ENCODE results near the gene DPH1.
A peak's percentile ranks its signal among the peaks of the same experiment; 100 is the strongest.
"Not testable (repeated sequence)": the region's sequence is repeated elsewhere in the genome, so short reads cannot be mapped to it uniquely, and the experiment has no call there.

The DPH1 gene

DNA sequence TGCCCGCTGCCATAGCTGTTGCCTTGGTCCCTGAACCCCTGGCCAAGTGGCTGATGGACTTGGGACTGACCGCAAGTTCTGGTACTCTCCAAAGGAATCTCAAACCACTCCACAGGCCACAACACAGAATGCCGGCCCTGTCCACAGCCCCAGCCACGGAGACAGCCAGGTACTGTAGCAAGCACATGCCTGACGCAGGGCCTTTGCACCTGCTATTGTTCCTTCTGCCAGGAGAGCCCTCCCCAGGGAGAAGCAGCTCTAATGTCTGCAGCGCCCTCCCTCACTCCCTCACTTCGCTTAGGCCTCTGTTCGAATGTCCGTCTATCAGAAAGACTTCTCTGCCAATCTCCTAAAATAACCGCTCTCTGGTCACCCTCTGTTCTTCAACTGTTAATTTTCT lies 20.2 kb upstream of the DPH1 start:
- no peak for DNase-seq

DNA sequence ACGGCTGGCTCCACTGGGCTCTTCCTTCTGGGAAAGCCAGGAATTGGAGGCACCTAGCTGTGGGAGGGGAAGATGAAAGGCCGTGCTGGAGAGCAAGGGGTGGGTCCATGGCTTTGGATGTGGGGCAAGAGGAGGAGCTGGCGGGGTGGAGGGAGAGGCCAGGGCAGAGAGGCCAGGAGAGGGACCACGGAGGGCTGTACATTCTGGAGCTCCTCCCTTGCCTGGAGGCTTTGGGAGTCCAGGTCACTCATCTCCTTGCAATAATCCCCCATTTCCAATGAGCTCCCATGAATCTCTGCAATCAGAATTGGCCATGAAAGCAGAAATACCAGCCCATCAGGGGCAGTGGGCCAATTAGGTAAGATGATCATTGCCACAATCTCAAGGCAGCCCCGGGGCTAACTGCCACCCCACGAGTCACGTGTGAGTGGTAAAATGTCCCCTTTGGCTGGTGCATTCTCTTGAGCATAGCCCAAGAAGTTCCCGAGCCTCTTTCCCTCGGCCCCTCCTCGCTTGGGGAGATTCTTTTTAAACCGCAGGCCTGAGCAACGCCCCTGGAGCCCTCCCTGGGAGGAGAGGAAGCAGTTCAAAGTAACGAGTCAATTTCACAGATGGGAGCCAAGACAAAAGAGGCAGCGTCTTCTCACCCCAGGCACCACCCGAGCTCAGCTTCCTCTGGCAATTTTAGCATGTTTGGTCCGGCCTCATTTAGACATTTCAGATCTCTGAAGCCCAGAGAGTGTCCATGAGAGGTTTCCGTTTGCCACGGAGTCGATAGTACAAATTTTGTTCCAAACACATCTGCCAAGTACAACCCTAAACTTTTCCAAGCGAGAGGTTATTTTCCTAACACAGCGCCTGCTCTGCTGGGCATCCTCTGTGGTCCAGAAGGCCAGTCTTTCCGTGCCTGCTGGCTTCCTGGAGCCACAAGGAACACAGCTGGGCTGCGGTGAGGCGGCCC lies 18.3 kb upstream of the DPH1 start:
- DNase-seq: no peak

DNA sequence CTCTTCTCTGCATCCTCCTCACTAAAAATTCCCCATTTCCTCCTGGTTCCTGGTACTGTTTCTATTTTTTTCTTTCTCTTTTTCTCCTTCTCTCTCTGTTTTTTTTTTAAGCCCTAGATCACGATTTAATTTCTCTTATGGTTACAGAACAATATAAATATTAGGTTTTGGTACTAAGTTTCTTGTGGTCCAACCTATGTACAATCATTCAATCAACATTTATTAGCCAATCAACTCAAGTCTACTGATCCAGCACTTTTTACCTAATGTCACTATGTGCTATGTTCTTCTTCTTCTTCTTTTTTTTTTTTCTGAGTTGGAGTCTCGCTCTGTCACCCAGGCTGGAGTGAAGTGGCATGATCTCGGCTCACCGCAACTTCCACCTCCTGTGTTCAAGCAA lies 17.5 kb upstream of the DPH1 start:
- DNase-seq: no peak

DNA sequence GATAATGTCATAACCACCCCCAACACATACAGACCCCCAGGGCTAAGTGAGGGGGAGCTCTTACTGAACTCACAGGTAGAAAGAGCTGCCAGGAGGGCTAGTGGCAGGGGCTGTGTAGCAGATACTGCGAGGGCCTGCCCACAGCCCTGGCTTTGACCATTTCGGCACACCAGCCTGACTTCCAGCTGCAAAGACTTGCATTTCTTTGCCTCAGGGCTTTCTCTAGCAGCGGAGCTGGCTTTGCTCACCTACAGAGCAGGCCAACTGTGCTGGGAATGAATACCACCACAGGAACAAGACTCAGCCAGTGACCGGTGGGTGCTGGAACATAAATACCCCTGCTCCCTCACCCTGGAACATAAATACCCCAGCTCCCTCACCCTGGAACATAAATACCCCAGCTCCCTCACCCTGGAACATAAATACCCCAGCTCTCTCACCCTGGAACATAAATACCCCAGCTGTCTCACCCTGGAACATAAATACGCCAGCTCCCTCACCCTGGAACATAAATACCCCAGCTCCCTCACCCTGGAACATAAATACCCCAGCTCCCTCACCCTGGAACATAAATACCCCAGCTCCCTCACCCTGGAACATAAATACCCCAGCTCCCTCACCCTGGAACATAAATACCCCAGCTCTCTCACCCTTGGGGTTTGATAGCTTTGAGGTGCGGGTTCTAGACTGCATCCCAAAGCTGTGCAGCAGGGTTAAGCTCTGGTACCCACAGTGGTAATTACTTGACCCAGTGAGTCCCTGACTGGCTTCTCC lies 16.5 kb upstream of the DPH1 start:
- DNase-seq: not testable (repeated sequence)

DNA sequence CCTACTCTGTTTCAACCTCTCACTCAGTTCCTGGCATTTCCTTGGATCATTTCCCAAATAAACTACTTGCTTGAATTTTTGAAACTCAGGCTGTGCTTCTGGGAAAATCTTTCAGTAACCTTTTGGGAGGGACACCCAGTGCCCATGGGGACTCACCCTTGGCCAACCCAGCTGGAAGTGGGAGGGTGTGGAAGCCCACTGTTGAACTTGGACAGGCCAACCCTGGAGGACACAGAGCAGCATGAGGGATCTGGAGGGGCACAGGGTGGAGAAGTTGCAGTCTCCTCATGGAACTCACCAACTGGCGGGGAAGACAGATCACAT lies 16.0 kb upstream of the DPH1 start:
- DNase-seq: no peak

DNA sequence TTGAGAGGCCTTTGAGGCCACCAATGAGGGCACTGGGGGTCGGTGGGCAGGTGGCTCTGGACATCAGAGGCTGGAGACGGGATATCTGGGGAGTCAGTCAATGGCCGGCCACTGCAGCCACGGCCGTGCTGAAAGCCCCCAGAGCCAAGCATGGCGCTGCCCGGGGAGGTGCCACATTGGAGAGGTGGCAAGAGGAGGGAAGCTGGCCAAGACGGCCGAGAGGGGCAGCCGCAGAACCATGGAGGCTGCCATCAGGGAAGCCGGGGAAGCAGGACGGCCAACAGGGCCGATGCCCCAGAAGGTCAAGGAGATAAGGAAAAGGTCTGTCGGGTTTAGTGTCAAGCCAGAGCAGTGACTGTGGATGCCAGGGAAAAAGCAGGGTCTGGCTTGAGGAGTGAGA lies 14.6 kb upstream of the DPH1 start:
- no peak for DNase-seq

DNA sequence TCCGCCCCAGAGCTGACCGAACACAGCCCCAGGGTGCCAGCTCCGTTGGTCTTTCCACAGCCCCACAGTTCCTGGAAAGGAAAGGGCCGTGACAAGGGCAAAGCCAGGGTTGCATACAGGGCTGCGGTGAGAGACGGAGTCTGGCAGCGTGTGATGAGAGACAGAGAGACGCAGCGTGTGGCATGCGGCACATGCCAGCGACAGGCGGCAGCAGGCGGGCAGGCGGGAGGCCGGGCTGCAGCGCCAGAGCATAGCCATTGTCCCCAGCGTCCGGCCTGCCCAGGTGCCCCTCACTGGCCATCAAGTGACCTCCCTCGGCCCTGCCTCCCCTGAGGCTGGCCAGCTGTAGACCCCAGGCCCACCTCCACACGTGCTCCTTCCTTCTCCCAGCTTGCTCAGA lies 13.5 kb upstream of the DPH1 start:
- no peak for DNase-seq

DNA sequence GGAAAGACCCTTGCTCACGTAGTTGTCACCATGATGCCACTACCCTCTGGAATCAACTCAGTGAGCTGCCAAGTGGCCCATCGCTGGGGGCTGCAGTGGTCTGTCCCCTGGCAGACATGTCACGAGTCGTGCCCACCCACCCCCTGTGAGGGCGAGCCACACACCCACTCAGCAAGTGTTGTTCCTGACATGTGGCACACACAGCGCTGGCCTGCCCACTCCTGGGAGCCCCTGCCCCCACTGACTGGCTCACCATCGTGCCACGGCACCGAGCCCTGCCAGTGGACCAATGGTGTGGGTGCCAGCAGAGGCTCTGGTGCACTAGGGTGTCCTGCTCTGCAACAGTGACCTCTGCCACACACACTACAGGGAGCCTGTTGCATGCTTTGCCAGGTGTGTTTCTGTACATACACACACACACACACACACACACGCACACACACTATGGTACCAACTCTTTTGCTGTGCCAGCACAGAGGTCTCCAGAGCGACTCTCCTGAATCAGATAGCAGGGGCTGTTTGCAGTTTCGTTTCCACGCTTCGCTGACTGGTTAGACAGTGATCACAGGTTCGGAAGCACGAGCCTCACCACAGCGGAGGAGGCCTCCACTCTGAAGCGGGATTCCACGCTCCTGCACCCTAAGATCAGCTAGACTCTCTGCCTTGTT lies 12.5 kb upstream of the DPH1 start:
- no peak for DNase-seq

DNA sequence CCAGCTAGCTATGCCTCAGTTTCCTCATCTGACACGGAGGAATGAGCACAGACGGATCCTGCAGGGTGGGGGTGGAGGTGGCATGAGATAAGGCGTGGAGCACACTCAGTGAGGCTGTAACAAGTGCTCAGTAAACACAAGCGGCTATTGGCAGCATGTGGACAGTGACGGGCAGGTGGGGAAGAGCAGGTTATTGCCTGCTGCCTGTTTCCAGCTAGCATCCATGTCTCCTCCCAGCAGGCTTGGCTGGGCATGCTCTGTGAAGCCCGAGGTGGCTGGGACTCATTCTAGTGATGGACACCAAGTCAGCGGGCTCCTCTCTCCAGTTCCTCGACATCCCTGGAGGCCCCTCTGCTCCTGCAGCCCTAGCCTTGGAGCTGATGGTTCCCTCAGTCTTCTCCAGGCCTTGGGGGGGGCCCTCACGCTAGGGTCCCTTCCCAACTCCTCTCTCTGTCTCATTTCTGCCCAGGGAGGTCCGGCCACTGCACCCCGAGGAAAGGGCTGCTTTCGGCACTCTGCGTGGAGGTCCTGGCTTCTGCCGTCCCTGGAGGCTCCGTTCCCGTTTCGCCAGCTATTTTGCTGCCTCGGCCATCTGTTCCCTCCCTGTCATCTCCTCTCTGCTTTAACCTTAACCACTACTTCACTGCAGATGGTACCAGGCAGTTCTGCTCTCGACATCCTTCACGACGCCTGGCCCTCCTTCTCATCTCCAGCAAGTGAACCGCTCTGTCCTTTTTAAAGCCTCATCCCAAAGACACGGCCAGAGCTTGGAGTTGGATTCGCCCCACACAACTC lies 11.0 kb upstream of the DPH1 start:
- DNase-seq: no peak

DNA sequence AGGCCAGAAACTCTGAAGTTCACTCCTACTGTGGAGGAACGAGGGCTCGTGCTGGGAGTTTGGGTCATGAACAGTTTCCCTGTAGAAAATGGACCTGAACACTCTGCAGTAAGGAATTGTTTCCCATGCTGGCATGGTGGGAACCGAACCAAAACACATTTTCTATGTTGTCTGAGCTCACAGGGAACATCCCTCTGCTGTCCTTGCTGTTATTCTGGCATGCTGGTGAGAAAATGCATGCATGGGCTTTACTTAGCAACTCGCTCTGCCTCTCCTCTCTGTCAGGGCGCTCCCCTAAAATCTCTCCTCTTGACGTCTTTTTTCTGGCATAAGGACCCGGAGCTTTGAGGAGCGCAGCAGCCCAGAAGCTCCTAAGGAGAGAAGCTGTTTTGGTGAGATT lies 10.2 kb upstream of the DPH1 start:
- no peak for DNase-seq

DNA sequence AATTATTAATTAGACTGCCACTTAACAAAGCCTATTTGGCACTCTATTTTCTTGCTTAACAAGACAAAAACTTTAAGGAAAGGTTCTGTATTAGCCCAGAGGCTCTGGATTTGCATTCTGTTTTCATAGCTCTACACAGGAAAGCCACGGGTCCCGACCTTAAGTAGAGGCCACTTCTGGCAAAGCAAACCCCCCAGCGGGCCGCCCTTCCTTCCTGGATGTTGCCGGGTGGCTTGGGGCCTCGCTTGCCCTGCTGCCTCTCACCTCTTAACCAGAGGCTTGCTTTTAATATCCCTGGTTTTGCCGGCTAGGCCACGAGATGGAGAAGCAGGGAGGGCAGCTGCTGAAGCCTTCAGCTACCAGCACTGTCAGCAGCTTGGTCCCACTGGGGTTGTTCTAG lies 9.2 kb upstream of the DPH1 start:
- DNase-seq: no peak

DNA sequence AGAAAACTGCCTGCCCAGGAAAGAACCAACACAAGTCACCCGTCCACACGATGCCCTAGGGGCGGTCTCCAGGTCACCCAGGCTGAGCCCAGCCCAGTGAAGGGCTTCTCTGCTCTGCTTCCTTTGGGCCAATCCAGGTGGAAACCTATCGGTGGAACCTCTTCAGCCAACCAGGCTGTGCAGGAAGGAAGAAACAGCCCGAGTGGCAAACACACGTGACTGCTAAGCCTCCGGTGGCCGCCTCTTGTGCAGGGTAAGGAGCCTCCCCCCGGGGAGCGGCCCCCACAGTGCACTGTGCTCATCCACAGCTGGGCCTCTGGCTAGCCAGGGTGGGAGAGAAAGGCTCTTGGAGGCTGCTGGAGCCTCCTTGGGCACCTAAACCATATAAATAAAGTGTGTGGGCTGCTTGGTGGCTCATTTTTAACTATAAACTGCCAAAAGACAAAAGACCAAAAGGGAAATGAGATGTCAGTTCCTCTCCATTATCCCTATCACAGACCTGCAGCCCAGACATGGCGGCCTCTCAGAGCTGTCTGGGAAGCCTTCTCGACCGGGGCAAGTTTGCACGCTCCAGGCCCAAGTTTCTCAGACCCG lies 7.2 kb upstream of the DPH1 start:
- DNase-seq: no peak

DNA sequence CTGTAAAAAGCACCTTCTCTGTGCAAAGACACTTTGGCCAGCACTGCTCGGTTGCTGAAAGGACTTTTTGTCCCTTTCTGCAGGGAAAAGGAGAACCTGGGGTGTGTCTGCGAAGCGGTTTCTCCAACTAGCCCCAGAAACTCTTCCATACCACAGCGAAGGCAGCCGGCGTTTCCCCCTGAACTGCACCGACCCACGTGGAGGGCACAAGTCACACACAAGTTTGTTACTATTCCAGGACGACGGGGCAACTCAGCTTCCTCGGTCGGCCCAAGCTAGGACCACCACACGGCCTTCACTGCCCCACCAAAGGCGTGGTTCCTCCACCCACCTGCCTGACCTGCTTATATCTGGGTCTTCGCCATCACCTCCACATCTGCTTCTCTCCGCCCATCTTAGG lies 6.7 kb upstream of the DPH1 start:
- DNase-seq: no peak

DNA sequence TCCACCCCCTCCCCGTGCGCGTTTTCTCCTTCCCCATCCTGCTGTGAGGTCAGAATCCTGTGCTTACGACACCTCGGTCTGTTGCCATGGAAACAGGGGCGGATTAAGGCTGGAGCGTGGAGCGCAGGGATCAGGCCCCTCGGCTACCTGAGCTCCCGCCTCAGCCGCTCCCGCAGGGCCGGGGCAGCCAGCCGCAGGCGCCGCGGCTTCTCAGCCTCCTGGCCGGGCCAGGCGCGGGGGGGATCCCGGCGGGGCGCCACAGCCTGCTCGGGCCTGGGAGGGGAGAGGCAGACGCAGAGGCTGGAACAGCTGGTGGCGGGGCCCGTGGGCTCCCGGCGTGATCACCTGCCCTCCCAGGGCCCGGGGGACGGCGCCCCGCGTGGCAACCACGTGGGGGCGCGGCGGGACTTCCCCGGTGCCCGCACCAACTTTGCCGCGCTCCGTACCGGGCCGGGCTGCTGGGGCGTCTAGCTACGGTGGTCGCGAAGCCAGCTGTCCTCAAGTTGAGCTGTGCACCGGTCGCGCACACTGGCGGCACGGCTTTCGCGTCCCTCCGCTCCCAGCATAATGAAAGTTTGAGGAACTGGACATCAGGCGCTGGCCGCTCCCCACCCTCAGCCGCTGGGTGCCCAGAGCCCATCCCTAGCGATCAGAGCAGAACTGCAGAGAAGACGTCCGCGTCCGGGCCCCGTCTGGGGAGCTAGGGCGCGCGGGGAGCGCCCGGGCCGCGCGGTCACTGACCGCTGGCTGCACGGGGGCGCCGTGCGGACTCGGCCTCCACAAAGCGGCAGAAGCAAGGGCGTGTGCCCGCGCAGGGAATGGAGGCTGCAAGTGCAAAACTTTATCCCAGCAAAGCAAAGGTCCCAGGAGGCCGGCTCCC lies 6.0 kb upstream of the DPH1 start:
- no peak for DNase-seq

DNA sequence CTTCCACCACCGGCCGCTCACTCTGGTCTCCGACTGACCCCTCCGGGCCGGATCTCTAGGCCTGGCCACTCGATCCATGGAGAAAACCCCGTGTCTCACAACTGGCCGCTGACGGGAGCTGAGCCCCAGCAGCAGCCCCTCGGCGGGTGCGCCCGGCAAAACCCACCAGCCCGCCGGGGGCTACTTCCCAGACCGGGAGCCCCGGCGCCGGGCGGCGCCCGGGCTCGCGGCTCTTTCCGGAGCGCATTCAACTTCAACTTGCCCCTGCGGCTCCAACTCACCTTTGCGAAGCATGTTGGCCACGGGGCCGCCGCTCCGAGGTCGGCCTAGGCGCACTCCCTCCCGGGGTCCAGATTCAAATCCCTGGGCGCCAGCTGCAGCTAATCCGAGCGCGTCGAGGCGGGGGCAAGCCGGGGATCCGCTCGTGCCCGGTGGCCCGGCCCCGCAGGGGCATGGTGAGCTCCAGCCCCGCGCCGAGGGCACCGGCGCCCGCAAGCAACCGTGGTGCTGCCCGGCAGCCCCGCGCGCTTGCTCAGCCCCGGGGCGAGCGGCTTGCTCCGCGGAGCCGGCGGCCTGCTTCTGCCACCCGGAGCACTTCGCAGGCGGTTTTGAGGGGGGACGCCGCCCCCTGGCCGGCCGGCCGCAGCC lies 5.3 kb upstream of the DPH1 start:
- DNase-seq: no peak

DNA sequence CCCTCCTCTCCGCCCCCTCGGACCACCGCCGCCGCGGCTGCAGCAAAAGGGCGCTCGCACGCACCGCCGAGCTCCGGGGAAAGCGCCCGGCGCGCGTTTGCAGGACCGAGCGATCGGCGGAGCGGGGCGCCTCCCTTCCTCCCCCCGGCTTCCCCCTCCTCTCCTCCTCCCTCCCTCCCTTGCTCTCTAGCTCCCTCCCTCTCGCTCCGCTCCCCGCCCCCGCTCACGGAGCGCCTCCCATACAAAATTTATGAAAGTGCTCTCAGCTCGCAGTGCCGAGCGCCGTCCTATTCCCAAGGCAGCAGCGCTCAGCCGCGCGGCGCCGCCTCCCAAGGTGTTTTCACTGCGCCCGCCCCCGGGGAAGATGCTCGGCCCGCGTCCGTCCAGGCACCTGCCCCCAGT lies 4.7 kb upstream of the DPH1 start, which contains the start of gene RTN4RL1:
TSS of gene RTN4RL1 (minus strand) at position 115 of the 402 bp plus-strand sequence. CDS start 469 bp downstream, outside the sequence.
- peak; percentile 76 for DNase-seq

DNA sequence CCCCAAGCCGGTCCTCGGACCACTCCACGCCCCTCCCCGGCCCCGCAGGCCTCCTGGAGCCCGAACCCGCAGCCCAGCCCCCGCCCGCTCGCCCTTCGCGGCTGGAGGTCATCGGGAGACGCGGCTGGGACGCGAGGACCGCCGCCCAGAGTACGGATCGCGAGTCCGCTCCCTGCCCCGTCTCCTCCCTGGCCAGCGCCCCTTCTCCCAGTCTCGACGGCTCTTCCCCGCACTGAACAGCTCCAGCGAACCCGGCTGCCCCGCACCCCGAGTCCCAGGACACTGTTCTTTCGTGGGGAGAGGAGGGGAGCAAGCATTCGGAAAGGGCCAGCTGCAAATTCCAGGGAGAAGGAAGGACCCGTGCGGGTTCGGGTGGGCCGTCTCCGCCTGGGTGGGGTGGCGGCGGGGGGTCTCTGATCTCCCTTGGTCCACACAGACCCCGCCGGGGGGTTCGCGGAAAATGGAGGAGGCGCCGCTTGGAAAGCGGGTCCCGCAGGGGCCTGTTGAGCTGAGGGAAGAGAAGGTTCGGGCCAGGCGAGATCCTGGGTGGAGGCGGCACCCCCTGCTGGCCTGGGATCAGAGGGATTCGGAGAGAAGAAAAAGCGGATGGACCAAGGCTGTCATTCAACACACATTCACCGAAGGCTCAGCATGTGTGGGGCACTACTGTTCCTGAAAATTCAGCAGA lies 4.2 kb upstream of the DPH1 start:
- DNase-seq: no peak

DNA sequence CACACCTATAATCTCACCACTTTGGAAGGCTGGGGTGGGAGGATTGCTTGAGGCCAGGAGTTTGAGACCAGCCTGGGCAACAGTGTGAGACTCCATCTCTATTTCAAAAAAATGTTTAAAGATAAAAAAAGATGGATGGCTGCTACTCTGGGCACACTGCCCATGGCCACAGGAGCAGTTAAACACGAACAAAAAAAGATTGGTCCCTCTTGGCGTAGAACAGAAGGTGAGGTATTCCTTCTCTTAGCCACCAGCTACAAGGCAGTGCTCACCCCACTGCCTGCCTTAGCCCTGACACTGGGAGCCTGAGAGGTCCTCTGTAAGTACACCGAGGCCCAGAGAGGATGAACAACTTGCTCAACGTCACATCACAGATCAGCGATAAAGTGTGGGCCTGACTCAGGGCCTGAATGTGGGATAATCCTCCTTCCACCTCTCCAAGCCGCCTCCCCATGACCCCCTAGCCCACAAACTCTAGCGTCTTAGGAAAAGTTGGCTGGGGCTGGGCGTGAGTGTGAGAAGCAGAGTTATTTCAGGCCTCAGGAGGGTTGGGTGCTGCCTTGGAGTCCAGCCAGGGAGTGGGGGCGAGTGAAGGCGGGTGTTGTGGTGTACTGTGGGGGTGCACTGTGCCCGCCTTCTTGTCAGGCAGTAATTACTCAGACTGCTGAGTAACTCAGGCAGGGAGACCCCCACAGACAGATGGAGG lies 2.3 kb upstream of the DPH1 start:
- no peak for DNase-seq

DNA sequence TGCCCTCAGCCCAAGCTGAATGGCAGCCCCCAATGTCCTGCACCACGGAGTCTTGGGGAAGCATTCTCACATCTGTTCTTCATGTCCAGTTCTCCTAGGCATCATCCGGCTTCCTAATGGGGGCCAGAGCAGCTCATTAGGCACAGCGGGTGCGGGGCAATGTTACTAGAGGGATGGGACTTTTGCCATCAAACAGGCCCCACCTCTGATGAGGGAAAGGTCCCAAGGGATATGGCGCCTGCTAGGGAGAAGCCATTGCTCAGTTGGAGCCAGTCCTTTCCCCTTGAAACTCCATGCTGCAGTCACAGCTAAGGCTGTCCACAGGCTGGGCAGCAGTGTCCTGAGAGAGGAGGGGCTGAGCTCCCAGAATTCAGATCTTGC lies 1.7 kb upstream of the DPH1 start:
- no peak for DNase-seq

DNA sequence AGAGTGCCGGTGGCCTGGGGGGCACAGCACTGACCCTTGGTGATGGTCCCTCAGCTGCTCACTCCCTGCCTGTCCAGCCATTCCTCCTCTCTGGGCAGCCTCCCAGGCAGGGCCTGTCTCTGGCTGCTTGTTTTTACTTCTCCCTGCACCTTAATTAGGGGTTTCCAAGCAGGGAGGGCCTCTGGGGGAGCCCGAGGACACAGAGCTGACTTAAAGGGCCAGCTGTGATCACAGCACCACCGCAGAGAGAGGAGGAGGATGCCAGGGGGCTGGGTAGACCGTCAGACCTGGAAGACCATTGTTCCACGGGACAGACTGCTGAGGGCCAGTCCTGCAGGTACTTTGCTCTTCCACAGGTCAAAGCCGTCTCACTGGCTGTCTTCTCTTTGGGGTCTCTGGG lies 1.2 kb upstream of the DPH1 start:
- no peak for DNase-seq
